Epidermal melanocyte (primary cell): Measurements from ENCODE around the gene SCG5.
"Not testable (repeated sequence)": the region's sequence is repeated elsewhere in the genome, so short reads cannot be mapped to it uniquely, and the experiment has no call there.

Source experiments
- DNase-seq: peaks from one replicate; pipeline ENCODE4 v3.0.0; 2011; ENCODE audit warnings: low spot score; ENCODE audit not compliant: insufficient read length

SCG5 gene

GRCh38 chr15:32641517-32642059 lies at the start of gene SCG5:
Gene SCG5 (plus strand): TSS chr15:32641710. CDS start chr15:32643593, 1,883 bp downstream.
- DNase-seq = no peak

GRCh38 chr15:32593151-32593550 lies 48.4 kb upstream of the SCG5 start, which contains the start of gene GOLGA8N:
Gene GOLGA8N (plus strand): TSS chr15:32593456.
- not testable (repeated sequence) for DNase-seq

GRCh38 chr15:32609518-32609917 lies 32.0 kb upstream of the SCG5 start:
- DNase-seq = not testable (repeated sequence)

- not testable (repeated sequence) for DNase-seq
Observed at GRCh38 chr15:32610719-32611118, 30.8 kb upstream of the SCG5 start.

GRCh38 chr15:32614712-32615050 lies 26.8 kb upstream of the SCG5 start:
- not testable (repeated sequence) for DNase-seq

GRCh38 chr15:32615051-32615870 lies 26.2 kb upstream of the SCG5 start, which contains the start of gene ARHGAP11A:
Gene ARHGAP11A (plus strand): TSS chr15:32615504. CDS start chr15:32616212, 708 bp downstream.
- DNase-seq = peak; percentile 32

- not testable (repeated sequence) for DNase-seq
Observed at GRCh38 chr15:32615871-32616426, 25.6 kb upstream of the SCG5 start.

GRCh38 chr15:32636410-32636809 lies 5.1 kb upstream of the SCG5 start:
- no peak for DNase-seq

GRCh38 chr15:32636908-32637567 lies 4.5 kb upstream of the SCG5 start:
- DNase-seq = no peak

- no peak for DNase-seq
Observed at GRCh38 chr15:32637704-32638103, 3.8 kb upstream of the SCG5 start.

- DNase-seq = no peak
Observed at GRCh38 chr15:32642667-32643435, 1.3 kb downstream of the SCG5 start.

- DNase-seq = no peak
Observed at GRCh38 chr15:32643907-32644445, 2.5 kb downstream of the SCG5 start.

- DNase-seq = no peak
Observed at GRCh38 chr15:32646291-32646690, 4.8 kb downstream of the SCG5 start.

GRCh38 chr15:32649342-32649741 lies 7.8 kb downstream of the SCG5 start:
- no peak for DNase-seq

- DNase-seq = peak; percentile 78
Observed at GRCh38 chr15:32651229-32651837, 9.8 kb downstream of the SCG5 start.

GRCh38 chr15:32652178-32652577 lies 10.7 kb downstream of the SCG5 start:
- DNase-seq = no peak

GRCh38 chr15:32656091-32656490 lies 14.6 kb downstream of the SCG5 start:
- DNase-seq = no peak

- no peak for DNase-seq
Observed at GRCh38 chr15:32656496-32656895, 15.0 kb downstream of the SCG5 start.

- DNase-seq = no peak
Observed at GRCh38 chr15:32657198-32657883, 15.8 kb downstream of the SCG5 start.

GRCh38 chr15:32657941-32658340 lies 16.4 kb downstream of the SCG5 start:
- DNase-seq = no peak
